ENCODE data around the gene NKG7.

NKG7 gene

DNA sequence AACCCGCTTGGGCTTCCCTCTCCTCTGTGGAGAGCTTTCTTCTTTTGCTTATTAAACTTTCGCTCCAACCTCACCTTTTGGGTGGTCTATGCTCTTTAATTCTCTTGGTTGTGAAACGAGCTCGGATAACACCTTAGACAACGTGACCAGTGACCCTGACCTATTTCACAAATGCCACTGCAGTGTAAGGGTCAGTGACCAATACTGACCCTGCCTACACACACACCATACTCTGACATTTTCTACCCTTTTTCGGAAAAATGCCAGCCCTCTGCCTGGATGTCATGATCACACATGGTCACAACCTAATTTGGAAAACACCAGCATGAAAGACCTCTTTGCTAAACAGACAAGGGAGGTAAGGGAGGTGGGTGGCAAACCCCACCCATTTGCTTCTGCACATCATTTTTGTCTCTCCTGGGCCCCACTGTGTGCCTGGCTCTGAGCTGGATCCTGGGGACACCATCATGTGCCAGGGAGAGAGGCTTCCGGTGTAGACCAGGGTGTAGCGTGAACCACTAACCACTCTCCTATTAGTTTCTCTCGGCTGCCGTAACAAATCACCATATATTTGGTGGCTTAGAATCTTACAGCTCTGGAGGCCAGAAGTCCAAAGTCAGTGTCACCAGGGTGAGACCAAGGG, 16.2 kb downstream of the NKG7 start:
- no peak for TF ChIP-seq CTCF (conservative IDR thresholded peaks at IDR 0.05; ENCODE audit: low read length)
- no peak overlapping the region for H3K4me3 ChIP-seq (ENCODE audit: low read length)
- no peak for DNase-seq (ENCODE audit: low read depth)

- TF ChIP-seq CTCF (conservative IDR thresholded peaks at IDR 0.05; ENCODE audit: low read length), result no peak
- DNase-seq (ENCODE audit: low read depth), result no peak
- H3K4me3 ChIP-seq (ENCODE audit: low read length), result no peak overlapping the region
Observed at GRCh38 chr19:51354742-51355148, 17.7 kb downstream of the NKG7 start.

GRCh38 chr19:51354103-51354741, 18.2 kb downstream of the NKG7 start:
- no peak overlapping the region for H3K4me3 ChIP-seq (ENCODE audit: low read length)
- no peak for DNase-seq (ENCODE audit: low read depth)
- no peak for TF ChIP-seq CTCF (conservative IDR thresholded peaks at IDR 0.05; ENCODE audit: low read length)

DNA sequence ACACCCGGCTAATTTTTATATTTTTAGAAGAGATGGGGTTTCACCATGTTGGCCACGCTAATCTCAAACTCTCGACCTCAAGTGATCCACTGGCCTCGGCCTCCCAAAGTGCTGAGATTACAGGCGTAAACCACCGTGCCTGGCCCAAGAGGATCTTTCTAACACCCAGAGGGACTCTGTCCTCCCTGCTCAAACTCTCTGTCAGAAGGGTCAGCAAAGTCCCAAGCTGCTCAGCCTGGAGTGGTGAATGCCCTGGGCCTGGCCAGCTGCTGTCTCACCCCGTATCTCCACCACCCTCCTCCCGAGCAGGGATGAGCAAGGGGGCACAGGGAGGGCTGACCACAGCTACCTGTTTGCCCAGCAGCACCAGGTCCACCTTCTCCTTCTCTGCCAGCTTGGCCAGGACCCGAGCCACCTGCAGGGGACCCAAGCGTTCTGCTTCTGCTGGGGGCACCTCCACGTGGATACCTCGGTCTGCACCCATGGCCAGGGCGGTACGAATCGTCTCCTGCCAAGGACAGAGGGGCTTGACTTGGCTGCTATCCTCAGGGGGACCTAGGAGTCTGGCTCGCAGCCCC, 19.6 kb downstream of the NKG7 start:
- DNase-seq (ENCODE audit: low read depth), result no peak

DNA sequence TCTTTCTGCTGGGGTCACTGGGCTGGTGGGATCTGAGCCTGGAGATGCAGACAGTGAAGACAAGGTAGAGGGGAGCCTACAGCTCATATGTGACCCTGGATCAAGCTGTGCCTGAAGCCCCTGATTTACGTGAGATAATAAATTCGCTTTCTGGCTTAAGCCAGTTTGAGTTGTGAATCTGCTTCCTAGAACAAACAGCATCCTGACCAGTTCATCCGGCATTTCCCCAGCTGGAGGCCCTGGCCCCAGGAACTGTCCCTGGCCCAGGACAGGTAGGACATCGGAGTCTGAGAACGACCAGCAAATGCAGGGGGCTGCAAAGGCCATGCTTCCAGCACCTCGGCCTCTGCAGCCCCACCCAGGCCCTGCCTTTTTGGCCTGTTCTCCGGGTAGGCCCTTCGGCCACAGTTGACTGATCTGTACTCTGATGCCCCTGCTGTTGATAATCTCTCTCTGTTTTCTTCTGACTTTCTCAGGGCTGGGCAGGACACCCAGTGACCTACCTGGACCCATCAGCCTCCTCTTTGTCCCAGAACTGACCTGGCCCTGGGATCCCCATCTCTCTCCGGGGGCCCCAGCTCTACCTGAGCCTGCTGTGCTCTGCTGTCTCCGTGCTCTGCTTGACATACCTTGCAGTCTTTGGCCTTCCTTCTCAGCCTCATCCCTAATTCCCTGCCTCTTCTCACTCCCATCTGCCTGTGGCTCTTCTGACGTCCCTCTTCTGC, 21.0 kb downstream of the NKG7 start:
- DNase-seq (ENCODE audit: low read depth), result no peak
- no peak overlapping the region for H3K4me3 ChIP-seq (ENCODE audit: low read length)
- no peak for TF ChIP-seq CTCF (conservative IDR thresholded peaks at IDR 0.05; ENCODE audit: low read length)

More for the DNA sequence above, 19.6 kb downstream of the NKG7 start:
- no peak for TF ChIP-seq CTCF (conservative IDR thresholded peaks at IDR 0.05; ENCODE audit: low read length)
- H3K4me3 ChIP-seq (ENCODE audit: low read length), result no peak overlapping the region

GRCh38 chr19:51347209-51347928, 25.1 kb downstream of the NKG7 start:
- no peak for DNase-seq (ENCODE audit: low read depth)
- no peak overlapping the region for H3K4me3 ChIP-seq (ENCODE audit: low read length)
- no peak for TF ChIP-seq CTCF (conservative IDR thresholded peaks at IDR 0.05; ENCODE audit: low read length)
